ENCODE data around the gene ICAM4. TPM values are rescaled to one million over a fixed set of nuclear protein-coding genes. Genes with fewer than 3 reads are reported as not detected.

The ICAM4 gene
- total RNA-seq, 1 donor from 2014 or later, result 0.95 TPM

DNA sequence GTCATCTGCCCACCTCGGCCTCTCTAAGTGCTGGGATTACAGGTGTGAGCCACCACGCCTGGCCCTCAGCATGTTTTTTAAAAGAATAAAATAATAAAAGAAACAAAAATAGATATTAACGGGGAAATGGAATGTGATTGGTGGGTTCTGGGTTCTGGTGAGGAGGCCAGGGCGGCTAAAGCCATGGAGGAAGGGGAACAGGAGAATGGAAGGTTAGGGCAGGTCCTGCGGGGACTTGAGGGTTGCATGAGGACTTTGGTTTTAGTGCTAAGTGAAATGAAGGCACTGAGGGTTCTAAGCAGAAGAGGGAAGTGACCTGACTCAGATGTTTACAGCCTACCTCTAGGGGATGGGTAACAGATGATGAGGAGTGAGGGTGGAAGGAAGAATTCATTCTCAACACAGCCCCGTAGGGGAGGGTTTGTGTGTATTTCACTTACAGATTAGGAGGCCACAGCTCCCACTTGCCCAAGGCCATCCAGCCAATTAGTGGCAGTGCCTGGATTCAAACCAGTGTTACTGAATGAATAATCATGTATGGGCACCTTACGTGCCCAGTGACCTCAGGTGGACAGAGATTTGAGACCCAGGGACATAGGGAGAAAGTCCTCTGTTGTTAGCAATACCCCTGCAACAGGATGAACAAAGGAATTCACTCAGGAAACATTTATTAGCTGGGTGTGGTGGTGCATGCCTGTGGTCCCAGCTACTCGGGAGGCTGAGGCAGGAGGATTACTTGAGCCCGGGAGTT is 41.4 kb upstream of the ICAM4 start:
- ChIA-PET CTCF (interaction anchor here (0.9 kb wide), 1 partner anchor 26 kb away, joined by 3 read pairs; no protein-coding TSS in a partner anchor), POLR2A (interaction anchor here (0.6 to 2.4 kb wide), 3 partner anchors 10 to 159 kb away, joined by 4 to 11 read pairs (median 6); no protein-coding TSS in a partner anchor)
- Mint-ChIP-seq H3K36me3 (ENCODE audit: low read depth) (no peaks in the 10 kb centered on the region), H3K4me3 (no peak overlapping the region), H3K4me1 (peaks cover 35% of the 10 kb centered on the region), H3K9me3 (no peaks in the 10 kb centered on the region), H3K27me3 (no peaks in the 10 kb centered on the region), H3K27ac (peak overlapping the region; percentile 33)
- ATAC-seq (ENCODE audit: low read depth) (peak; percentile 81), DNase-seq (no peak)
- intact Hi-C loops (cut with micrococcal nuclease), result no loop called here
- TF ChIP-seq, protein P1, sequence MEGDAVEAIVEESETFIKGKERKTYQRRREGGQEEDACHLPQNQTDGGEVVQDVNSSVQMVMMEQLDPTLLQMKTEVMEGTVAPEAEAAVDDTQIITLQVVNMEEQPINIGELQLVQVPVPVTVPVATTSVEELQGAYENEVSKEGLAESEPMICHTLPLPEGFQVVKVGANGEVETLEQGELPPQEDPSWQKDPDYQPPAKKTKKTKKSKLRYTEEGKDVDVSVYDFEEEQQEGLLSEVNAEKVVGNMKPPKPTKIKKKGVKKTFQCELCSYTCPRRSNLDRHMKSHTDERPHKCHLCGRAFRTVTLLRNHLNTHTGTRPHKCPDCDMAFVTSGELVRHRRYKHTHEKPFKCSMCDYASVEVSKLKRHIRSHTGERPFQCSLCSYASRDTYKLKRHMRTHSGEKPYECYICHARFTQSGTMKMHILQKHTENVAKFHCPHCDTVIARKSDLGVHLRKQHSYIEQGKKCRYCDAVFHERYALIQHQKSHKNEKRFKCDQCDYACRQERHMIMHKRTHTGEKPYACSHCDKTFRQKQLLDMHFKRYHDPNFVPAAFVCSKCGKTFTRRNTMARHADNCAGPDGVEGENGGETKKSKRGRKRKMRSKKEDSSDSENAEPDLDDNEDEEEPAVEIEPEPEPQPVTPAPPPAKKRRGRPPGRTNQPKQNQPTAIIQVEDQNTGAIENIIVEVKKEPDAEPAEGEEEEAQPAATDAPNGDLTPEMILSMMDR (IDR thresholded peaks at IDR 0.05), result no peak

DNA sequence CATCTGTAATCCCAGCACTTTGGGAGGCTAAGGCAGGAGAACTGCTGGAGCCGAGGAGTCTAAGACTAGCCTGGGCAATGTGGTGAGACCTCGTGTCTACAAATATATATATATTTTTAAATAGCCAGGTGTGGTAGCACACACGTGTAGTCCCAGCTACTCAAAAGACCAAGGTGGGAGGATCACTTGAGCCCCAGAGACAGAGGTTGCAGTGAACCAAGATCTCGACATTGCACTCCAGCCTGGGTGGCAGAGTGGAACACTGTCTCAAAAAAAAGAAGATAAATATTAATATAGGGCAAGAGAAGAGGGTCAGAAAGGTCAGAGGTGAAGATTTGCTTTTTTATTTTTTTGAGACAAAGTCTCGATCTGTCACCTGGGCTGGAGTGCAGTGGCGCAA is 40.2 kb upstream of the ICAM4 start:
- intact Hi-C loops (cut with micrococcal nuclease), result no loop called here
- Mint-ChIP-seq H3K4me3 (no peak overlapping the region), H3K27ac (no peak overlapping the region), H3K9me3 (no peaks in the 10 kb centered on the region), H3K27me3 (no peaks in the 10 kb centered on the region), H3K36me3 (ENCODE audit: low read depth) (no peaks in the 10 kb centered on the region), H3K4me1 (peaks cover 38% of the 10 kb centered on the region)
- CTCF ChIA-PET, result interaction anchor here (1.8 to 2.1 kb wide), 2 partner anchors 10 to 18 kb away, joined by 5 to 8 read pairs; no protein-coding TSS in a partner anchor
- no peak for DNase-seq
- POLR2A ChIA-PET, result interaction anchor here (0.9 to 2.4 kb wide), 2 partner anchors 11 to 158 kb away, joined by 4 to 11 read pairs; no protein-coding TSS in a partner anchor
- TF ChIP-seq, protein P1 (IDR thresholded peaks at IDR 0.05), result no peak
- ATAC-seq (ENCODE audit: low read depth), result no peak

DNA sequence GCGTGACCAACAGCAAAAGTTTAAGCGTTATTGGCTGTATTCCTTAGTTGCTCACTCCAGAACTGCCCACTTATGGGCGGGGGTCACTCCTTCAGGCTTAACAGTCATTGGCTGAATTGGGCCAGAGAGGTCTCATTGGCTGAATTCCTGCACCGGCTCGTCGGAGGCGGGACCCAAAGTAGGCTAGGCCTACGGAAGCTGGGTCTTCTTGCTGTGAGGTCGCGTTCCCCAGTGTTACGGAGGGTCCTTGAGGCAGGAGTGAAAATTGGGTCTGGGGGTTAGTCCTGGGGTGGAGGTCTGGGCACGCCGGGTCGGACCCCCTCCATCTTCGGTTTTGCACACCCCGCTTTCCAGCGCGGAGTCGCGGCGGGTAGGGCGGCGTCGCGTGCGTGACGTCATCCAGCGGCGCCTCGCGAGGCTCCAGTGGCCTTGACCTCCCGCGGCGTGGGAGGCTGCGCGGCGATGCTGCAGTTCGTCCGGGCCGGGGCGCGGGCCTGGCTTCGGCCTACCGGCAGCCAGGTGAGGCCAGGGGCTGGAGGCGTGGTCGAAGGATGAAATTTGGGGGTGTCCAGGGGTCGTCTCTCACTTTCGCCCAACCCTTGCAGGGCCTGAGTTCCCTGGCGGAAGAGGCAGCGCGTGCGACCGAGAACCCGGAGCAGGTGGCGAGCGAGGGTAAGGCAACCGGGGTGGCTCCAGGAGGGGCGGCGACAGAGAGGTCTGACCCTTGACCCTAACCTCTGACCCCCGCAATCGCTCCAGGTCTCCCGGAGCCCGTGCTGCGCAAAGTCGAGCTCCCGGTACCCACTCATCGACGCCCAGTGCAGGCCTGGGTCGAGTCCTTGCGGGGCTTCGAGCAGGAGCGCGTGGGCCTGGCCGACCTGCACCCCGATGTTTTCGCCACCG is 34.7 kb upstream of the ICAM4 start, which contains the start of gene MRPL4:
MRPL4 (plus strand) TSS at position 423 of the 903 bp plus-strand sequence; CDS start at position 463, 40 bp downstream.
- Mint-ChIP-seq H3K4me3 (peak within 1 kb of the TSS; percentile 98), H3K4me1 (peaks cover 33% of the 10 kb centered on the region), H3K27ac (peak within 1 kb of the TSS; percentile 96), H3K9me3 (no peaks in the 10 kb centered on the region), H3K27me3 (no peaks in the 10 kb centered on the region), H3K36me3 (ENCODE audit: low read depth) (peaks cover 38% of the 10 kb centered on the region)
- intact Hi-C loops (cut with micrococcal nuclease), result loop anchor here (1.0 to 5.0 kb wide), 4 partner anchors 16 to 225 kb away; no protein-coding TSS in a partner anchor
- TF ChIP-seq, protein P1 (IDR thresholded peaks at IDR 0.05), result no peak
- peak; percentile 95 for ATAC-seq (ENCODE audit: low read depth)
- ChIA-PET CTCF (interaction anchor here (0.6 to 4.4 kb wide), 4 partner anchors 16 to 137 kb away, joined by 4 to 93 read pairs (median 4); partner anchors contain the start of gene S1PR2), POLR2A (interaction anchor here (0.6 to 1.9 kb wide), 18 partner anchors 14 to 176 kb away, joined by 3 to 14 read pairs (median 4); partner anchors contain the start of genes DNMT1, ICAM1, PPAN and TYK2)
- DNase-seq, result peak; percentile 92

DNA sequence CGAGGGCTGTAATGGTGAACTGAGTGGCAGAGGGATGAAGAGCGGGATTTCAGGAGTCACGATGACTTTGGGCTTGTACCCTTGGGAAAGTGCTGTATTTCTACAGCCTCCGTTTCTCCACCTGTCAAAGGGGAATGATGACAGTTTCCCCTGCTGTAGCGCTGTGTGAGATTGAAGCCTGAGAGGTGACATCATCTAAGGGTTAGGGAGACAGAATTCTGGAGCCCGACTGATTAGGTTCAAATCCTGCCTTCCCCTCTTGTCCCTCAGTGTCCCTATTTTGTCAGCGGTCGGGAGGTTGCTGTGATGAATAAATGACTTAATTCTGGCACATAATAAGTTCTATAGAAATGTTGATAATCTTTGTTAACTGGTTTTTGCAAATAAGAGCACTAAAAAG is 34.0 kb upstream of the ICAM4 start:
- Mint-ChIP-seq H3K9me3 (no peaks in the 10 kb centered on the region), H3K27me3 (no peaks in the 10 kb centered on the region), H3K36me3 (ENCODE audit: low read depth) (peaks cover 45% of the 10 kb centered on the region), H3K27ac (peak overlapping the region; percentile 96), H3K4me1 (peaks cover 31% of the 10 kb centered on the region), H3K4me3 (peak overlapping the region; percentile 98)
- CTCF ChIA-PET, result no interaction called here
- DNase-seq, result no peak
- ATAC-seq (ENCODE audit: low read depth), result no peak
- intact Hi-C loops (cut with micrococcal nuclease), result loop anchor here (5.0 kb wide), 2 partner anchors 35 to 225 kb away; no protein-coding TSS in a partner anchor
- POLR2A ChIA-PET, result interaction anchor here (0.6 to 1.9 kb wide), 8 partner anchors 16 to 779 kb away, joined by 3 to 14 read pairs (median 4); partner anchors contain the start of genes DNMT1, ICAM1 and TYK2
- TF ChIP-seq, protein P1 (IDR thresholded peaks at IDR 0.05), result no peak
